Mononuclear cell (primary cell): ENCODE data around the gene NRAS. TPM values are rescaled to one million over a fixed set of nuclear protein-coding genes. Genes with fewer than 3 reads are reported as not detected.

ENCODE experiments used
- H3K27me3 ChIP-seq: 2 replicates; pipeline ENCODE4 v1.6.0; 2011; ENCODE audit warnings: low read length, control low read depth; ENCODE audit not compliant: insufficient read depth
- H3K4me1 ChIP-seq: 2 replicates; pipeline ENCODE4 v1.5.1; 2011; ENCODE audit warnings: mild to moderate bottlenecking, low read length, control low read depth; ENCODE audit not compliant: insufficient read depth
- H3K4me3 ChIP-seq: 2 replicates; pipeline ENCODE4 v1.5.1; 2011; ENCODE audit warnings: mild to moderate bottlenecking, low read length, moderate library complexity
- H3K9me3 ChIP-seq: 2 replicates; pipeline ENCODE4 v1.5.1; 2011; ENCODE audit warnings: low read depth, mild to moderate bottlenecking, control low read depth, low read length
- total RNA-seq: library from RNA; depleted of rRNA; stranded (reverse); fragments of >200 nt; gene quantifications from one replicate; pipeline ENCODE4 v1.2.3, GENCODE V29; 2012

The NRAS gene
- total RNA-seq, 1 donor: 77.6 TPM

- Histone ChIP-seq H3K27me3 (no peaks in the 10 kb centered on the region), H3K9me3 (no peaks in the 10 kb centered on the region), H3K4me3 (no peak overlapping the region), H3K4me1 (no peaks in the 10 kb centered on the region)
Measured at GRCh38 chr1:114741963-114742746, 25.6 kb upstream of the NRAS start.

DNA sequence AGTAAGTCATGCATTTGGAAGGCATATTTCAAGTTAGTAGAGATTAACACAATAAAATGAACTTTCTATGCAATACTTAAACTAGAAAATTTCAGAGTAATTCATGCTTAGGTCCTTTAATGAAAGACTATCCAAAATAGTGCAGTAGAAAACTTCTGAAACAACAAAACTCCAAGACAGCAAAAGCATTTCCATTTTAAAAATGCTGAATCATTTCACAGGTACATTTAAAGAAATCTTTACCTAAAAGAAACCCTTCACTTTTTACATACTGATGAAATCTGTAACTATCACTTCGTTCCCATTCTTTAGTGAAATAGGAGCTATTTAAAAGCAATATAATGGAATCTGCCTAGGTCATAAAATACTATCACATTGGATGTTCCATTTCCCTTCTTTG, 23.8 kb upstream of the NRAS start:
- H3K4me1 ChIP-seq: no peaks in the 10 kb centered on the region
- no peaks in the 10 kb centered on the region for H3K9me3 ChIP-seq

DNA sequence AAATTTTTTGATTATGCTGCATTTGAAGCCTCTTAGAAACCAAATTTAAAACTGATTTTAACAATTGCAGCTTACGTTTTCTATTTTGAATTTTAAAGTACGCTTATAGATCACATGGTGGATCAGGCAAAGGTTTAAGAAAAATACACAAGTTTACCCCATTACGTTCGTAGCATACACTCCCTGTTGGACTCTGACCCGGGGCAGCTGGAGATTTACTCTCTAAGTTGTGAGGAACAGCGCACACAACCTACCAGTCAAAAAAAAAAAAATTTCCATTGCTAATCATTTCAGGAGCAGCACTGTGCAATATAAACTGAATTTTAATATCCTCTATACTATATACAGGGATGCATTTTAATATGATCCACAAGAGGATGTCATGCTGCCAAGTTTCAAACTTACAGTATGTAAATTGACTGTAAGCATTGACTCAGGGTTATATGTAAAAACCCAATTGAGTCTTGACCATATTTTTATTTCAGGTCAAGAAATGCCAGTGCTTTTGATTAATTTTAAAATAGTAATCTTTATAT, 20.8 kb upstream of the NRAS start:
- no peaks in the 10 kb centered on the region for H3K27me3 ChIP-seq
- H3K9me3 ChIP-seq: no peaks in the 10 kb centered on the region
- no peaks in the 10 kb centered on the region for H3K4me1 ChIP-seq
- H3K4me3 ChIP-seq: no peak overlapping the region

More for the DNA sequence above, 23.8 kb upstream of the NRAS start:
- Histone ChIP-seq H3K27me3 (no peaks in the 10 kb centered on the region), H3K4me3 (no peak overlapping the region)

- H3K27me3 ChIP-seq: no peaks in the 10 kb centered on the region
- no peaks in the 10 kb centered on the region for H3K4me1 ChIP-seq
- H3K9me3 ChIP-seq: no peaks in the 10 kb centered on the region
- H3K4me3 ChIP-seq: no peak overlapping the region
Measured at GRCh38 chr1:114735479-114735878, 18.9 kb upstream of the NRAS start.

DNA sequence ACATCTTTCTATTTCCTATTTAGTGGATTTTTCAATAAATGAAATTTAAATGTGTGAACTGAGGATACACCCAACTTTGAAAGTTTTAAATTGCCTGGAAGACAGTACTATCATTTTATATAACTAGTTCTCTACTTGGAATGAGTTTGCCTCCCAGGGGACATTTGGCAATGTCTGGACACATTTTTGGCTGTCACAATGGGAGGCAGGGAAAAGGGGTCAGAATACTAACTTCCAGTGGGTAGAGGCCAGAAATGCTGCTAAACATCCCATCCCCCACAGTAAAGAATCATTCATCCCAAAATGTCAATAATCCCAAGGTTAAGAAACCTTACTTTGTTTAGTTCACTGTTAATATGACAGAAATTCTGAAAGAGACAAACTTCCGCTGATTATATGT, 13.2 kb upstream of the NRAS start:
- Histone ChIP-seq H3K9me3 (no peaks in the 10 kb centered on the region), H3K4me1 (no peaks in the 10 kb centered on the region), H3K4me3 (no peak overlapping the region), H3K27me3 (no peaks in the 10 kb centered on the region)

- Histone ChIP-seq H3K27me3 (no peaks in the 10 kb centered on the region), H3K4me1 (no peaks in the 10 kb centered on the region), H3K4me3 (no peak overlapping the region), H3K9me3 (no peaks in the 10 kb centered on the region)
Measured at GRCh38 chr1:114728553-114728952, 12.0 kb upstream of the NRAS start.

- Histone ChIP-seq H3K27me3 (no peaks in the 10 kb centered on the region), H3K9me3 (no peaks in the 10 kb centered on the region), H3K4me1 (no peaks in the 10 kb centered on the region), H3K4me3 (no peak overlapping the region)
Measured at GRCh38 chr1:114725230-114725629, 8.7 kb upstream of the NRAS start.

GRCh38 chr1:114723915-114724314, 7.3 kb upstream of the NRAS start:
- Histone ChIP-seq H3K27me3 (no peaks in the 10 kb centered on the region), H3K4me3 (no peak overlapping the region), H3K4me1 (no peaks in the 10 kb centered on the region), H3K9me3 (no peaks in the 10 kb centered on the region)

DNA sequence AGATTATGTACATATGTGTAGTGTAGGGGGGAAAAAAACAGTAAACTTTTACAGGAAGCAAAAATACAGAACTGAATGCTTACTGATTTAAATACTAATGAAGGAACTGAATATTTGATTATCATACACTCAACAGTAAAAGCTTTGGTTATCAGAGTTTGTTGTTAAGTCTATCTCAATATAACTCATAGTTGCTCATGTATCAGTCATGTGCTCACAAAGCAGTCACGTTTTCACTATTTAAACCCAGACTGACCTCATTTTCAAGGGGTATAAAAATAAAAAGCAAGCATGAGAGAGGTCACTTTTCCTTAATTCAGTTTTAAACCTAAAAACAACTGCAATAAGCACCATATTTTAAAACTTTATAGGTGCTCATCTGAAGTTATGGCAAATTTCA, 6.9 kb upstream of the NRAS start:
- no peak overlapping the region for H3K4me3 ChIP-seq
- no peaks in the 10 kb centered on the region for H3K4me1 ChIP-seq
- no peaks in the 10 kb centered on the region for H3K27me3 ChIP-seq
- no peaks in the 10 kb centered on the region for H3K9me3 ChIP-seq

DNA sequence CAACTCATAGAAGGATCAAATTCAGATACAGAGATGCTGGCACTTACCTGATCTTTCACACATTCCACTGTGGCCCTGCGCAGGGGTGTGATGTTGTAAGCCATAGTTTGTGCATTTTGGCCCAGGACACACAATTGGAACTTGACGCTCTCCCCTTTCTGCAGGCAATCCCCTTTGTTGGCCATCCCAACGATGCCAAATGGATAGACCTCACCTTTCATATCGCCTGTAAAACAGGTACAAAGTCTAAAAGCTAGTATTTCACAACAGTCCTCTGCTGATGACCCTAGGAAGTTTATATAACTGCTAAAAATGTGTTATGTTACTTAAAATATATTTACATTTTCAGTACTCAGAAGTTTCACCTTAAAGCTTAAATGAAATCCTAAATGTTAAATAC, 3.9 kb upstream of the NRAS start:
- Histone ChIP-seq H3K9me3 (no peaks in the 10 kb centered on the region), H3K27me3 (no peaks in the 10 kb centered on the region), H3K4me3 (no peak overlapping the region), H3K4me1 (peaks cover 14% of the 10 kb centered on the region)

DNA sequence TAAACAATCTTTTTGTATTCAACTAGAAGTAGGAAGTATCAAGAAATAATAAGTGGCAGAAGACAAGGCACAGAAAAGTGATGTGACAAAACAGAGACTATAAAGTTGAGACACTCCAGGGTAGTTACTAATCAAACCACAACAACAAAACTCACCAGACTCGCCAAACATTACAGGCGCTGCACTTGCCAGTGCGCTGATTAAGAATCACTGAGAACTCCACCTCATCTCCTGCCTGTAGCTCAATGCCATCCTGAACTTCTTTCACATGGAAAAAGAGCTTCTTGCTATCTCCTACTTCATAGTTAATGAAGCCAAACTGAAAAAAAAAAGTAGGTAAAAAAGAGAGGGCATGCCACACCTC, 2.8 kb upstream of the NRAS start:
- H3K4me3 ChIP-seq: no peak overlapping the region
- no peaks in the 10 kb centered on the region for H3K27me3 ChIP-seq
- H3K9me3 ChIP-seq: no peaks in the 10 kb centered on the region
- H3K4me1 ChIP-seq: peaks cover 21% of the 10 kb centered on the region

- H3K27me3 ChIP-seq: no peaks in the 10 kb centered on the region
- H3K9me3 ChIP-seq: no peaks in the 10 kb centered on the region
- H3K4me3 ChIP-seq: no peak overlapping the region
- H3K4me1 ChIP-seq: peaks cover 21% of the 10 kb centered on the region
Measured at GRCh38 chr1:114718661-114719423, 2.3 kb upstream of the NRAS start.

- H3K4me1 ChIP-seq: peaks cover 21% of the 10 kb centered on the region
- no peaks in the 10 kb centered on the region for H3K27me3 ChIP-seq
- H3K9me3 ChIP-seq: no peaks in the 10 kb centered on the region
- H3K4me3 ChIP-seq: peak overlapping the region; percentile 91
Measured at GRCh38 chr1:114715952-114716303, 643 bp downstream of the NRAS start.

GRCh38 chr1:114712977-114713376, 3.6 kb downstream of the NRAS start:
- no peaks in the 10 kb centered on the region for H3K9me3 ChIP-seq
- H3K27me3 ChIP-seq: no peaks in the 10 kb centered on the region
- H3K4me3 ChIP-seq: no peak overlapping the region
- peaks cover 21% of the 10 kb centered on the region for H3K4me1 ChIP-seq

GRCh38 chr1:114710360-114710759, 6.2 kb downstream of the NRAS start:
- H3K4me3 ChIP-seq: no peak overlapping the region
- no peaks in the 10 kb centered on the region for H3K27me3 ChIP-seq
- H3K9me3 ChIP-seq: no peaks in the 10 kb centered on the region
- H3K4me1 ChIP-seq: peaks cover 5% of the 10 kb centered on the region

GRCh38 chr1:114707604-114708003, 9.0 kb downstream of the NRAS start:
- Histone ChIP-seq H3K27me3 (no peaks in the 10 kb centered on the region), H3K4me3 (no peak overlapping the region), H3K4me1 (no peaks in the 10 kb centered on the region), H3K9me3 (no peaks in the 10 kb centered on the region)
